GM19025 (cell line): ENCODE measurements around the gene ANTXR1.
"Not testable (repeated sequence)": the region's sequence is repeated elsewhere in the genome, so short reads cannot be mapped to it uniquely, and the experiment has no call there.

ENCODE experiments used
- ATAC-seq: cut with Tn5 transposase; IDR thresholded peaks from one replicate; pipeline ENCODE4 v1.9.1; 2021; ENCODE audit warnings: mild to moderate bottlenecking, low read depth, moderate library complexity; ENCODE audit not compliant: unreplicated experiment

ANTXR1 gene

DNA sequence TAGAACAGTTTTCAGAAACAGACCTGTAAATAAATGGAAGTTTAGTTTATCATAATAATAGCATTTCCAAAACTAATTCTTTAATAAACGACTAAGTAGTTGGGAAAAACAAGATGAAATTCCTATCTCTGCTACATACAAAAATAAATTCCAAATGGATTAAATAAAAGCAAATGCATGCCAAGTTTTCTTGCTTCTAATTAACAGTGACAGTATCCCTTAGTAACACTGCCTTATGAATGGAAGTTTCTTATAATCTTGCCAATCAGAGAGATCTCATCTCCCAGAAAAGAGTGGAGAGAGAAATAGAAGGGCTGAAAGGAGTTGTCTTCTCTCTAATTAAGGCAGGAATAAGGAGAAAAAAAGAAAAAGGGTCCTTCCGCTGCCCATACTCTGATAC is 240.1 kb downstream of the ANTXR1 start:
- ATAC-seq, result no peak

GRCh38 chr2:69253611-69254301 is 240.8 kb downstream of the ANTXR1 start:
- no peak for ATAC-seq

- no peak for ATAC-seq
Observed at GRCh38 chr2:69255760-69256159, 242.8 kb downstream of the ANTXR1 start.

DNA sequence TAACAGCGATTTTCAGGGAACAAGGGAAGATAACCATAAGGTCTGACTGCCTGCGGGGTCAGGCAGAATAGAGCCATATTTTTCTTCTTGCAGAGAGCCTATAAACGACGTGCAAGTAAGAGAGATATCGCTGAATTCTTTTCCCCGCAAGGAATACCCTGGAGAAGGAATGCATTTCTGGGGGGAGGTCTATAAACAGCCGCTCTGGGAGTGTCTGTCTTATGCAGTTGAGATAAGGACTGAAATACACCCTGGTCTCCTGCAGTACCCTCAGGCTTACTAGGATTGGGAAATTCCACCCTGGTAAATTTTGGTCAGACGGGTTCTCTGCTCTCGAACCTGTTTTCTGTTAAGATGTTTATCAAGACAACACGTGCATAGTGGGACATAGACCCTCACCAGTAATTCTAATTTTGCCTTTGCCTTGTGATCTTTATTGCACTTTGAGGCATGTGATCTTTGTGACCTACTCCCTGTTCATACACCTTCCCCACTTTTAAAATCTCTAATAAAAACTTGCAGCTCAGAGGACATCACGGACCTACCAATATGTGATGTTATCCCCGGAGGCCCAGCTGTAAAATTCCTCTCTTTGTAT is 247.1 kb downstream of the ANTXR1 start:
- not testable (repeated sequence) for ATAC-seq

DNA sequence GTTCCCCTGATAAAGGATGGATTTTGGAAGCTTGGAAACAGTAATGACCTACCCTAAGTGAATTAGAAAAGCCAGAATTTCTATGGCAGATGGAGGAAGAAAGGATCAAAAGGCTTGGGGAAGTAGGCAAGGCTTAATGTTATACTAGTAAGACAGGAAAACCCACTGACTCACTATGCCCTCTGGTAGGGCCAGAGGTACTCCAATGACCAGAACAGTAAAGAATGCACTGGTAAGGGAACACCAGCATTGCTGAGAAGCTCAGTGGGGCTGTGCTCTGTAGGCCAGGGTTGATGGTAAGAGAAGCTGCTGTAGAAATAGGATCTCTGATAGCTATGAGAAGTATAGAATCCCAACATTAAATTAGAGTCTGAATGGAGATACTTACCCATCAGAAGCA is 247.7 kb downstream of the ANTXR1 start:
- ATAC-seq, result no peak

GRCh38 chr2:69269330-69269729 is 256.4 kb downstream of the ANTXR1 start:
- ATAC-seq, result no peak

- ATAC-seq, result no peak
Observed at GRCh38 chr2:69271831-69272257, 258.9 kb downstream of the ANTXR1 start.

GRCh38 chr2:69272803-69273471 is 260.0 kb downstream of the ANTXR1 start:
- no peak for ATAC-seq

GRCh38 chr2:69275490-69275889 is 262.5 kb downstream of the ANTXR1 start:
- ATAC-seq, result no peak

DNA sequence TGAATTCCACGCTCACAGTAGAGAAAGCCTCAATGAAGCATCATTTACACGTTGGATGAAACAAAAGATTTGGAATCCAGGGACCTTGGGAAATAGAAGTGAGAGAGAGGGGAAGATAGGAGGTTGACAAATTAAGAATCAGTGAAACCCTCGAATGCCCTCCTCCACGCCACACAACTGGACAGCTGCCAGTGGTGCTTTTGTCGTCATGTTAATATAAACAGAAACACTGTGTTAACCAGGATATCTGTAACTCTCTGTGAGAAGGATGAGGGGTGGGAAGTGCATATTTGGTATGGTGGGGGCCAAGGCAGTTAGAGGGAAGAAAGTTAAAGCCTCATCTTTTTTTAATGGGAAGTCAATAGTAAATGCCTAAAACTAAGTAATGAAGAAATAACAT is 265.4 kb downstream of the ANTXR1 start:
- no peak for ATAC-seq

DNA sequence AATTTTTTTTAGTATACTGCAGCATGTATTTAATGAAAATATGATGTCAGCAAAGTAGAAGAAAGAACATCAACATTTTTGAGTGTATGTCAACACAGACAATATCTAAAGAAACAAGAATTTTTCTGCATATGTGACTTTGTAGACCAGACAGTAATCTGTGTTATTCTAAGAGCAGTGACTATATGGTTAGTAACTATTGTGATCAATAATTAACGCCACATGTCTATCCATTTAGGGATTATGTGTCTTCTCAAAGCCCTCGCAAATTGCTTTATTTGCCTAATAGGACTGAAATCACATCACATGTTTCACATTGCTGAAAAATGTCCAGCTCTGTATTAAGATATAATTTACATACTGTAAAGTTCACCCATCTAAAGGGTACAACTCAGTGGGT is 266.2 kb downstream of the ANTXR1 start:
- ATAC-seq, result no peak

DNA sequence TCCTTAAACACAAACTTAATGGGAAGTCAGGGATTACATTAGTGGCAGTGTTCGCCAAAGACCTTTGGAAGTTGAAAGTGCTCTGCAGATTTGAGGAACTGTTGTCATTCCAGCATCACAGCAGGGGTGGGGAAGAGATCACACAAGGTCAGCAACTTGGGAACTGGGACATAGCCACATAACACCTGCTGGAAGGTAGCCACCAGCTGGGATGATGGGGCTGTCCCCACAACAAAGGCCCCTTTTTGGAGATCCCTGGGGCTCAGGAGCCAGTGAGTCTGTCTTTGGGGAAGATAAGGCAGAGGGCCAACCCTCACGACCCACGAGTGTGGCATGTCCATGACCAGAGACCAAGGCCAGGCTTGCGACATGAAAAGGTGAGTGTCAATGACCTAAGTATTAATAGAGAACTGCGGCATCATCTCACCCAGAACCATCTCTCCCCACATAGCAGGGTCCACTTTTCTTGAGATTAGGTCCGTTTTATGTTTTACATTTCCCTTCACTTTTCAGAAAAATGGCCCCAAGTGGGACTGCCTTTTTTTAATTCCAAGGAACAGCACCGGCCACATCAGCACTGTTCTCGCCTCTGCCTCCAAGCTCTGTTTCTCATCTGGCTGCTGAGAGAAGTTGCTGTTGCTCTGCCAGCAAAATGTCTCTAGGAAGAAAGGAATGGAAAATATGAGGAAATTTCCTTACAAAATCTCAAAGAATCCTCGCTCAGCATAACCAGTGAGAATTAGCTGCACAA is 267.1 kb downstream of the ANTXR1 start:
- no peak for ATAC-seq

DNA sequence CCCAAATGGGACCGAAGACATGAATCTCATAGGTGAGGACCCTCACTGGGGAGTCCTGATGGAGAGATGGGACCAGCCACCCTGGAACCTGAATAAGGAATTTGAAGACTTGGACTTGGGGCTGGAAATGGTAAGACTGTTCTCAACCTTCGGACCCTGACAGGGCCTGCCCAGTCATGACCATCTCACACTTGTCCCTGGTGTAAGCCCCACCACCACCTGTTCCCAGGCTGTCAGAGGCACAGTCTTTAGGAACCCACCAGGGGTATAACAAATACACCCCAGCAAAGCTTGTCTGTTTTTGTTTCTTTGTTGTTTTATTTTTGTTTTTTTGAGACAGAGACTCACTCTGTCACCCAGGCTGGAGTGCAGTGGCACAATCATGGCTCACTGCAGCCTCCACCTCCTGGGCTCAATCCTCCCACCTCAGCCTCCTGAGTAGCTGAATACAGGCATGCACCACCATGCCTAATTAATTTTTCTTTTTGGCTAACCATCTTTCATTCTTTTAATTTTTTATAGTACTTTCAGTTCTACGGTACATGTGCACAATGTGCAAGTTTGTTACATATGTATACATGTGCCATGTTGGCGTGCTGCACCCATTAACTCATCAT is 267.9 kb downstream of the ANTXR1 start:
- ATAC-seq, result no peak

GRCh38 chr2:69285379-69285894 is 272.5 kb downstream of the ANTXR1 start:
- no peak for ATAC-seq

DNA sequence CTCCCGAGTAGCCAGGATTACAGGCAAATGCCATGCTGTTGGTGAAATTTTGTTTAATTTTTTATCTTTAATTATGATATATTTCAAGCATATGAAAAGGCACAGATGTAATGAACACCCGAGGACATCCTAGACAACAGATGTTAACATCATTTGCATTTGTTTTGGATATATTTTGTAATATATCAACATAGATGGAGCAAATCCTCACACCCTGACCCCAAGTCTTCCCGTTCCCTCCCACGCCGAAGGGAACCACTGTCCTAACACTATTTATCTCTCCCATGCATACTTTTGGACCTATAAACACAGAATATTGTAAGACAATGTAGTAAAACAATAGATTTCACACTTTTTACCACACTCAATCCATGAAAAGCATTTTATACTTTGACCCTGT is 274.6 kb downstream of the ANTXR1 start:
- ATAC-seq, result no peak

GRCh38 chr2:69288429-69288828 is 275.4 kb downstream of the ANTXR1 start:
- no peak for ATAC-seq

DNA sequence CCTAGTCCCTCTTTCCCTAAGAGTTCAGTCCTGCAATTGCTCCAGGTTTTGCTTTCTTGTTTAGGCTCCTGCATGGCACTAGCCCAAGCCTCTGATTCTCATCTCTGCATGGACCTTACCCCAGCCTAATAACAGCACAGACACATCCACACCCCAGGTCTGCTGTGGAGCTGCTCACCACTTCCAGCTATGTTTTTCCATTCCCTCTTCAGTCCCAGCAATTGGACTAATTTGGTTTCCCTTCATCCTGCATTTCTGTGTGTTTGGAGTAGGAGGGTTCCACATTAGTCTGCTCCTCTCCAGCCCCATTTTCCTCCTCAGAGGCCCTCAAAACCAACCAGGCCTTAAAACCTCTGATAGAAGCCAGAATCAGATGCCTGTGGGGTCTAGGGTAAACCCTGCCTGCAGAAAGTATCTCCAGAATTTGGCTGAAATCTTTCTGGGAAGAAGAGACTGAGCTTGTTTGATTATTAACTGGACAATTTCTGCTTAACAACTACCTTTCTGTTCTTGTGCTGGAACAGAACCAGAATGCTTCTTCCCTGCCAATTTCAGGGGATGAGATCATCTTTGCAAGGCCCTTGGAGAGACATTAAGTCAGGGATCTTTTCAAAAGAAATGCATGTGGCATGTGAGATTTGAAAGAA is 278.1 kb downstream of the ANTXR1 start:
- no peak for ATAC-seq

- no peak for ATAC-seq
Observed at GRCh38 chr2:69291721-69292120, 278.7 kb downstream of the ANTXR1 start.

DNA sequence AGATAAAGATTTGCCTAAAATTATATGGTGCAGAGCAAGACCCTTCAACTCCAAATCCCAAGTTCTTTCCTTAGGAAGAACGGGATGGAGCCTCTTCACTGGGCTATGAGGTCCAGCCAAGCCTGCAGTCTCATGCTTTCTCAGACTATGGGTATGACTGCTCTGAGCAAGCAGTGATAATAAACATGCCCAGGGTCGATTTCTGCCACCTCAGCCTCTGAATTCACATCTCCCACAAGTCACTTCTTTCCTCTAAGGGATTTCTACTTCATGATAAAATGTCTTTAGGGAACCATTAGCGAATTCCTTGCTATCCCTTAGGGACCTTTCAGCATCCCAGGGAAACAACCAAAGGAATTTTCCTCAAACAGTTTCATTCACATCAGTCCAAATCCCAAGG is 279.3 kb downstream of the ANTXR1 start:
- ATAC-seq, result no peak

GRCh38 chr2:69296421-69296820 is 283.4 kb downstream of the ANTXR1 start:
- no peak for ATAC-seq
